ENCODE measurements around the gene KRT16. TPM values are rescaled to one million over a fixed set of nuclear protein-coding genes. Genes with fewer than 3 reads are reported as not detected.
"Not testable (repeated sequence)": the region's sequence is repeated elsewhere in the genome, so short reads cannot be mapped to it uniquely, and the experiment has no call there.

KRT16 gene
- total and polyA plus RNA-seq, 2 of the 8 experiments (the other 6 are each of a cell fraction or from before 2014, with no cell fraction given): not detected

GRCh38 chr17:41626914-41627295 is 14.3 kb upstream of the KRT16 start:
- H2BK12ac ChIP-seq (ENCODE audit: low read depth, low read length); H2BK5ac ChIP-seq (ENCODE audit: low read depth, low read length); FAIRE-seq; H3K9ac ChIP-seq (replicated peaks in 1 of 4; ENCODE audit: extremely low read depth in 1 of 4, low read depth in 3 of 4, low read length in 3 of 4); H3K79me1 ChIP-seq (ENCODE audit: low read depth, low read length); H2BK20ac ChIP-seq (ENCODE audit: low read length); H3K36me3 ChIP-seq (ENCODE audit: control insufficient read depth in 2 of 4, insufficient read depth in 4 of 4, low read length in 3 of 4); H3K14ac ChIP-seq (ENCODE audit: insufficient read length); H4K20me1 ChIP-seq (replicated peaks in 1 of 2; ENCODE audit: control insufficient read depth in 1 of 2, insufficient read depth in 2 of 2, low read length in 2 of 2); H2AK5ac ChIP-seq (ENCODE audit: low read depth, low read length); H4K91ac ChIP-seq (replicated peaks; ENCODE audit: insufficient read length, low read length); H2BK15ac ChIP-seq (ENCODE audit: low read length); DNase-seq (ENCODE audit: low read depth in 1 of 2, low spot score in 2 of 2); H3K4me2 ChIP-seq (ENCODE audit: insufficient read depth in 1 of 2, low read depth in 2 of 2, low read length in 2 of 2); H3K27me3 ChIP-seq (replicated peaks in 1 of 4; ENCODE audit: control insufficient read depth in 3 of 4, extremely low read depth in 1 of 4, insufficient read depth in 3 of 4, low read length in 3 of 4); H3K4me1 ChIP-seq (replicated peaks in 1 of 4; ENCODE audit: control insufficient read depth in 3 of 4, insufficient read depth in 4 of 4, low read length in 3 of 4); H3K79me2 ChIP-seq (ENCODE audit: control insufficient read depth in 1 of 2, insufficient read depth in 2 of 2, low read length in 2 of 2); H3K56ac ChIP-seq (replicated peaks; ENCODE audit: insufficient read length, low read depth, low read length); H2AFZ ChIP-seq (ENCODE audit: low read length); H3K27ac ChIP-seq (ENCODE audit: low read depth, low read length); H2BK120ac ChIP-seq (replicated peaks; ENCODE audit: low read depth, low read length); H3K4ac ChIP-seq (replicated peaks; ENCODE audit: insufficient read length, low read depth, low read length); H4K8ac ChIP-seq (ENCODE audit: extremely low read depth, insufficient read depth, low read length); H3K18ac ChIP-seq (ENCODE audit: extremely low read depth, low read length); H4K5ac ChIP-seq (ENCODE audit: insufficient read length, low read depth, low read length); H3K23ac ChIP-seq (ENCODE audit: insufficient read length); H3K23me2 ChIP-seq (ENCODE audit: low read depth, low read length); H3K9me3 ChIP-seq (ENCODE audit: insufficient read depth in 2 of 2, low read depth in 1 of 2, low read length in 1 of 2); H3K4me3 ChIP-seq (ENCODE audit: extremely low read depth in 1 of 4, insufficient read depth in 2 of 4, low read depth in 3 of 4, low read length in 4 of 4): not testable (repeated sequence)
- ChIA-PET POLR2A (ENCODE audit: partially characterized antibody) (interaction anchor here (1.2 kb wide), 1 partner anchor 99 kb away, joined by 3 read pairs; the partner anchor contains the start of gene KRT19), CTCF (ENCODE audit: partially characterized antibody) (interaction anchor here (0.5 to 14.5 kb wide), 11 partner anchors 8 to 133 kb away, joined by 3 to 103 read pairs (median 5); no protein-coding TSS in a partner anchor)
- 90% methylated on average over 5 of the region's 5 CpGs; no CpG with 5 or more reads in 1 of the 2 experiments for WGBS, 2 experiments (ENCODE audit: extremely low coverage in 1 of 2, insufficient coverage in 1 of 2, insufficient read length in 1 of 2, insufficient replicate concordance in 2 of 2, low coverage in 1 of 2, low lambda C conversion rate in 2 of 2, missing lambda C conversion rate in 1 of 2)

All from H1 (cell line).